NCI-H146 treated with DMSO at 0.1 percent for 48 hours (cell line): ENCODE measurements around the gene MAGEB4.

Experiments
- DNase-seq: peaks from one replicate; lab custom pipeline; 2025; ENCODE audit not compliant: unreplicated experiment; lab: John Stamatoyannopoulos, UW

Gene MAGEB4

DNA sequence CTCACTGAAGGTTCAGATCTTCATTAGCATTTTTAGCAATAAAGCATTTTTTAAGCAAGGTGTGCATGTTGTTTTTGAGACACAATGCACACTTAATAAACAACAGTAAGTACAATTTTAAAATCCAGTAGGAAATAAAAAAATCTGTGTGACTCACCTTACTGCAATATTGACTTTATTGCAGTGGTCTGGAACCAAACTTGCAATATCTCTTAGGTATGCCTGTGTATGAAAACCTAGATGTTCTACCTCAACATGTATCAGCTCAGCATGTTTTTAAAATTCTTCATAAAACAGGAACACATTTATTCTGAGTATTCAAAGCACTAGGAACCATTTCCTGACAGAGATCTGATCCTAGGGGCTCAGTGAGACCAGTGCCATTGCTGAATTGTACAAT is 40.7 kb downstream of the MAGEB4 start:
- DNase-seq: no peak

GRCh38 chrX:30283456-30284200 is 41.8 kb downstream of the MAGEB4 start:
- DNase-seq: no peak
